ENCODE measurements around the gene ASTN2. TPM values are rescaled to one million over a fixed set of nuclear protein-coding genes. Genes with fewer than 3 reads are reported as not detected.

The ASTN2 gene
- total RNA-seq, 1 experiment from 2014 or later, result 4.8 TPM

- TF ChIP-seq EZH2 (IDR thresholded peaks at IDR 0.05) (no peak), ATF3 (IDR thresholded peaks at IDR 0.05) (no peak), CEBPB (IDR thresholded peaks at IDR 0.05; ENCODE audit: low read depth) (no peak), TCF7L2 (IDR thresholded peaks at IDR 0.05; ENCODE audit: borderline replicate concordance, extremely low read depth, insufficient read depth, insufficient read length) (no peak), EZH2phosphoT487 (IDR thresholded peaks at IDR 0.05; ENCODE audit: borderline replicate concordance) (no peak), ZNF274 (IDR thresholded peaks at IDR 0.05; ENCODE audit: low read depth, low read length) (no peak), SIN3A (IDR thresholded peaks at IDR 0.05; ENCODE audit: low read depth) (no peak), ZFX (IDR thresholded peaks at IDR 0.05) (no peak)
Measured at GRCh38 chr9:116763770-116764169, 651.1 kb downstream of the ASTN2 start (continued).

- Histone ChIP-seq H3K4me1 (ENCODE audit: control insufficient read depth in 1 of 2, insufficient read depth in 2 of 2, low read length in 2 of 2) (no peaks in the 10 kb centered on the region), H3K9ac (ENCODE audit: low read length) (no peak overlapping the region), H3K27me3 (ENCODE audit: insufficient read depth, low read length) (peaks cover 28% of the 10 kb centered on the region), H3K4me3 (replicated peaks in 1 of 2; ENCODE audit: low read depth in 1 of 2, low read length in 2 of 2) (no peak overlapping the region), H3K27ac (ENCODE audit: low read depth, low read length) (no peak overlapping the region), H3K36me3 (ENCODE audit: control insufficient read depth in 1 of 2, insufficient read depth in 2 of 2, low read length in 2 of 2) (no peaks in the 10 kb centered on the region), H4K20me1 (ENCODE audit: insufficient read depth) (no peaks in the 10 kb centered on the region), H3K4me2 (ENCODE audit: low read length) (no peak overlapping the region), H3K79me2 (ENCODE audit: insufficient read depth, low read length) (no peaks in the 10 kb centered on the region), H3K9me3 (ENCODE audit: control insufficient read depth in 1 of 2, insufficient read depth in 1 of 2, low read depth in 1 of 2, low read length in 2 of 2) (no peaks in the 10 kb centered on the region), H2AFZ (ENCODE audit: low read depth, low read length, poor library complexity, severe bottlenecking) (no peak overlapping the region), H3K9me2 (ENCODE audit: insufficient read depth) (no peaks in the 10 kb centered on the region)
- ATAC-seq (no peak), DNase-seq (ENCODE audit: low read depth, low spot score) (no peak)
- TF ChIP-seq ZNF274 (IDR thresholded peaks at IDR 0.05; ENCODE audit: low read depth, low read length), result no peak
- no peak for TF ChIP-seq ZFX (IDR thresholded peaks at IDR 0.05)
- no peak for TF ChIP-seq CTCF (IDR thresholded peaks at IDR 0.05 in 2 of 3, conservative IDR thresholded peaks at IDR 0.05 in 1 of 3; ENCODE audit: borderline replicate concordance in 1 of 3, insufficient read depth in 1 of 3, low read depth in 2 of 3, low read length in 2 of 3)
- no peak for TF ChIP-seq SP1 (IDR thresholded peaks at IDR 0.05; ENCODE audit: low read depth)
- ChIA-PET POLR2A (no interaction called here), RAD21 (ENCODE audit: low non-redundant PET in 1 of 2, low total read pairs in 2 of 2, uncharacterized antibody in 2 of 2, unreplicated experiment in 2 of 2) (no interaction called here), CTCF (no interaction called here)
- BruUV-seq (replicated peaks), result no TSS peak
- intact Hi-C loops (cut with micrococcal nuclease), result loop anchor here (10.0 kb wide), 1 partner anchor 64 kb away; no protein-coding TSS in a partner anchor
Measured at GRCh38 chr9:116760636-116761035, 654.2 kb downstream of the ASTN2 start.
